K562 (cell line): ENCODE results near the gene AUNIP. TPM values are rescaled to one million over a fixed set of nuclear protein-coding genes. Genes with fewer than 3 reads are reported as not detected.

Experiments used
- GABPB1 ChIP-seq: sonication (generic); formaldehyde crosslinking; IDR thresholded peaks from 2 replicates; pipeline ENCODE4 v1.8.0; 2022; ENCODE audit warnings: mild to moderate bottlenecking, missing genetic modification reagents
- MYC ChIP-seq, 2 experiments: fragments of 250-450 bp in 1 of 2; sonication (Bioruptor Pico) in 1 of 2; IDR thresholded peaks; 2 replicates each; pipeline versions ENCODE4 v1.5.1 to v1.6.1; 2012 to 2021; ENCODE audit warnings: low read depth in 2 of 2, borderline replicate concordance in 1 of 2, improper control_type of control experiment in 1 of 2, low read length in 1 of 2, mild to moderate bottlenecking in 1 of 2, moderate library complexity in 1 of 2
- OTX1 ChIP-seq: fragments of 450-650 bp; formaldehyde crosslinking; IDR thresholded peaks from 2 replicates; pipeline ENCODE4 v1.4.0; 2022; ENCODE audit warnings: mild to moderate bottlenecking
- PHF8 ChIP-seq: fragments of 200-600 bp; sonication (generic); IDR thresholded peaks from 2 replicates; pipeline ENCODE4 v1.6.1; 2012; ENCODE audit warnings: mixed run types, mild to moderate bottlenecking, inconsistent platforms, low read length, moderate library complexity, borderline replicate concordance
- POLR2B ChIP-seq: fragments of 450-650 bp; IDR thresholded peaks from 2 replicates; pipeline ENCODE4 v1.6.1; 2018; ENCODE audit warnings: low read depth; ENCODE audit not compliant: partially characterized antibody
- POLR2G ChIP-seq: fragments of 200-400 bp; formaldehyde crosslinking; IDR thresholded peaks from 2 replicates; pipeline ENCODE4 v1.6.1; 2017; ENCODE audit warnings: low read depth, mild to moderate bottlenecking, antibody characterized with exemption, low read length, moderate library complexity
- RBFOX2 ChIP-seq: fragments of 200-400 bp; formaldehyde crosslinking; IDR thresholded peaks from 2 replicates; pipeline ENCODE4 v1.6.1; 2017; ENCODE audit warnings: low read depth, mild to moderate bottlenecking, low read length, moderate library complexity
- TAF9B ChIP-seq: fragments of 450-650 bp; IDR thresholded peaks from 2 replicates; pipeline ENCODE4 v1.6.1; 2018; ENCODE audit warnings: mild to moderate bottlenecking; ENCODE audit not compliant: partially characterized antibody
- VEZF1 ChIP-seq: fragments of 200-800 bp; sonication (Bioruptor generic); IDR thresholded peaks from 2 replicates; pipeline ENCODE4 v1.6.1; 2017; ENCODE audit warnings: missing genetic modification characterization, missing compliant biosample characterization
- ZNF324 ChIP-seq: fragments of 250-450 bp; sonication (Bioruptor Pico); IDR thresholded peaks from 2 replicates; pipeline ENCODE4 v1.4.0; 2020; ENCODE audit warnings: mild to moderate bottlenecking
- polyA plus RNA-seq, 8 experiments: library from polyadenylated mRNA; depleted of rRNA in 4 of 8; stranded (reverse) in 5 of 8; unstranded in 3 of 8; fragments of >200 nt; fragmentation: Nextera tagmentation in 2 of 8; fragmentation: Illumina TruSeq in 1 of 8; extraction: Ambion mirVana in 2 of 8; extraction: Trizol in 1 of 8; gene quantifications; 2 replicates each; pipeline versions ENCODE4 v1.2.1 to v1.2.3, GENCODE V29; 2011 to 2014; ENCODE audit warnings: inconsistent platforms in 1 of 8, missing spikeins in 1 of 8
- total RNA-seq, 7 experiments: library from RNA; depleted of rRNA in 6 of 7; stranded (reverse); fragments of >200 nt in 6 of 7; fragmentation: Illumina TruSeq in 2 of 7; extraction: Trizol in 2 of 7; gene quantifications; 2 replicates each; pipeline versions ENCODE4 v1.2.1 to v1.2.3, GENCODE V29; 2011 to 2021; ENCODE audit warnings: low replicate concordance in 1 of 7

Gene AUNIP
- total and polyA plus RNA-seq, 9 of the 15 experiments (the other 6 are each of a cell fraction or from before 2014, with no cell fraction given) = 12.1 to 53.8 (median 47.1) TPM

- TF ChIP-seq RBFOX2 (peak; percentile 64; the same call in 1 of the 2 replicates), ZNF324 (CRISPR knock-in tag) (no peak), GABPB1 (CRISPR knock-in tag) (peak; percentile 39; the same call in 1 of the 2 replicates), OTX1 (peak; percentile 43; the same call in 1 of the 2 replicates), VEZF1 (CRISPR knock-in tag) (peak; percentile 78), PHF8 (peak; percentile 52; the same call in 1 of the 2 replicates), MYC (IDR thresholded peaks at IDR 0.05; ENCODE audit: low read depth, low read length) (0 out of 2 replicates have a peak, but pooled peaks have one; percentile 27), MYC (CRISPR knock-in tag; IDR thresholded peaks at IDR 0.05; ENCODE audit: borderline replicate concordance, low read depth) (no peak), POLR2B (peak; percentile 26), POLR2G (peak; percentile 66), TAF9B (no peak)
These were observed 59.1 kb downstream of the AUNIP start, which contains the start of gene SELENON (continued) for GRCh38 chr1:25799935-25800702.
